GM23338 (cell line): ENCODE data around the gene APOL3. TPM values are rescaled to one million over a fixed set of nuclear protein-coding genes. Genes with fewer than 3 reads are reported as not detected.

Experiments used
- ATAC-seq: fragments of 200-7000 bp; cut with Tn5 transposase; 3 replicates; pipeline ENCODE4 v1.9.1; 2020
- DNase-seq: peaks from one replicate; pipeline ENCODE4 v3.0.0-alpha.2; 2015; ENCODE audit warnings: low spot score
- H2AFZ ChIP-seq: fragments of 200-600 bp; sonication (generic); 2 replicates; pipeline ENCODE4 v1.8.0; 2016; ENCODE audit warnings: antibody characterized with exemption, mild to moderate bottlenecking, moderate library complexity
- H3F3A ChIP-seq: fragments of 200-600 bp; sonication (generic); replicated peaks from 2 replicates; pipeline ENCODE4 v1.8.0; 2017; ENCODE audit warnings: antibody characterized with exemption, mixed run types, low read depth
- H3K27ac ChIP-seq: fragments of 200-600 bp; sonication (generic); 2 replicates; pipeline ENCODE4 v1.6.1; 2016; ENCODE audit warnings: low read depth
- H3K27me3 ChIP-seq: fragments of 200-600 bp; sonication (generic); 2 replicates; pipeline ENCODE4 v1.8.0; 2016; ENCODE audit warnings: mild to moderate bottlenecking, mixed run types, moderate library complexity; ENCODE audit not compliant: insufficient read depth
- H3K36me3 ChIP-seq: fragments of 200-600 bp; sonication (generic); 2 replicates; pipeline ENCODE4 v1.8.0; 2016; ENCODE audit warnings: mild to moderate bottlenecking; ENCODE audit not compliant: insufficient read depth
- H3K4me1 ChIP-seq: fragments of 200-600 bp; sonication (generic); 2 replicates; pipeline ENCODE4 v1.8.0; 2016; ENCODE audit warnings: mild to moderate bottlenecking, moderate library complexity; ENCODE audit not compliant: insufficient read depth
- H3K4me2 ChIP-seq: fragments of 200-600 bp; sonication (generic); 2 replicates; pipeline ENCODE4 v1.7.1; 2017; ENCODE audit warnings: mixed run types
- H3K4me3 ChIP-seq: fragments of 200-600 bp; sonication (generic); 2 replicates; pipeline ENCODE4 v1.6.1; 2016; ENCODE audit warnings: mixed run types
- H3K79me2 ChIP-seq: fragments of 200-600 bp; sonication (generic); replicated peaks from 2 replicates; pipeline ENCODE4 v1.8.0; 2017; ENCODE audit warnings: mild to moderate bottlenecking; ENCODE audit not compliant: insufficient read depth
- H3K9me2 ChIP-seq: fragments of 200-600 bp; sonication (generic); 2 replicates; pipeline ENCODE4 v1.8.0; 2017; ENCODE audit not compliant: insufficient read depth
- H4K20me1 ChIP-seq: fragments of 200-600 bp; sonication (generic); replicated peaks from 2 replicates; pipeline ENCODE4 v1.8.0; 2017; ENCODE audit warnings: mild to moderate bottlenecking; ENCODE audit not compliant: insufficient read depth
- H3K27ac Mint-ChIP-seq: 2 replicates; pipeline ENCODE4 v1.8.0; 2020; ENCODE audit warnings: inconsistent platforms, mild to moderate bottlenecking, moderate library complexity, mixed read lengths
- H3K27me3 Mint-ChIP-seq: 3 replicates; pipeline ENCODE4 v1.8.0; 2022; ENCODE audit warnings: low read depth, mild to moderate bottlenecking, moderate library complexity, mixed read lengths, inconsistent platforms; ENCODE audit not compliant: insufficient read depth, poor library complexity
- H3K36me3 Mint-ChIP-seq: 3 replicates; pipeline ENCODE4 v1.8.0; 2021; ENCODE audit warnings: low read depth, mild to moderate bottlenecking, inconsistent platforms, moderate library complexity, mixed read lengths
- H3K4me1 Mint-ChIP-seq: 3 replicates; pipeline ENCODE4 v1.8.0; 2020; ENCODE audit warnings: mild to moderate bottlenecking, inconsistent platforms, mixed read lengths
- H3K4me3 Mint-ChIP-seq: 3 replicates; pipeline ENCODE4 v1.8.0; 2021; ENCODE audit warnings: moderate library complexity, mild to moderate bottlenecking, inconsistent platforms, mixed read lengths
- H3K9me3 Mint-ChIP-seq: 3 replicates; pipeline ENCODE4 v1.8.0; 2020; ENCODE audit warnings: moderate library complexity, mild to moderate bottlenecking, inconsistent platforms, mixed read lengths
- CREB1 ChIP-seq: fragments of 250-450 bp; sonication (Bioruptor Pico); IDR thresholded peaks from 2 replicates; pipeline ENCODE4 v1.5.0; 2020; ENCODE audit warnings: low read depth, mild to moderate bottlenecking, moderate library complexity
- EZH2 ChIP-seq: fragments of 200-600 bp; sonication (generic); IDR thresholded peaks from one replicate; pipeline ENCODE4 v1.8.0; 2017; ENCODE audit warnings: antibody characterized with exemption, mild to moderate bottlenecking, low read depth; ENCODE audit not compliant: unreplicated experiment
- EZH2phosphoT487 ChIP-seq: fragments of 200-600 bp; sonication (generic); IDR thresholded peaks from one replicate; pipeline ENCODE4 v1.8.1; 2018; ENCODE audit warnings: antibody characterized with exemption; ENCODE audit not compliant: unreplicated experiment
- JUNB ChIP-seq: IDR thresholded peaks from one replicate; pipeline ENCODE4 v1.6.1; 2016; ENCODE audit warnings: antibody characterized with exemption; ENCODE audit not compliant: unreplicated experiment
- NANOG ChIP-seq: IDR thresholded peaks from 2 replicates; pipeline ENCODE4 v1.6.1; 2016; ENCODE audit warnings: antibody characterized with exemption, borderline replicate concordance
- POLR2AphosphoS5 ChIP-seq: IDR thresholded peaks from 2 replicates; pipeline ENCODE4 v1.6.1; 2016; ENCODE audit warnings: antibody characterized with exemption, low read depth
- STAT1 ChIP-seq: IDR thresholded peaks from one replicate; pipeline ENCODE4 v1.6.1; 2016; ENCODE audit warnings: antibody characterized with exemption; ENCODE audit not compliant: unreplicated experiment
- ZNF331 ChIP-seq: fragments of 250-450 bp; sonication (Bioruptor Pico); IDR thresholded peaks from 2 replicates; pipeline ENCODE4 v1.5.0; 2020; ENCODE audit warnings: low read depth, mild to moderate bottlenecking, moderate library complexity
- polyA plus RNA-seq: library from polyadenylated mRNA; unstranded; fragments of >200 nt; fragmentation: Nextera tagmentation; extraction: Ambion mirVana; gene quantifications from 2 replicates; pipeline ENCODE4 v1.2.1, GENCODE V29; 2016
- total RNA-seq: library from RNA; depleted of rRNA; stranded (reverse); fragments of >200 nt; shearing (Covaris generic); gene quantifications from 2 replicates; pipeline ENCODE4 v1.2.3, GENCODE V29; 2014
- TF ChIP-seq, protein P1 (sequence below): IDR thresholded peaks from 2 replicates; pipeline ENCODE4 v1.6.1; 2016; ENCODE audit warnings: antibody characterized with exemption
- TF ChIP-seq, protein P2 (sequence below), 2 experiments: fragments of 200-600 bp in 1 of 2; sonication (generic) in 1 of 2; conservative IDR thresholded peaks; 2 replicates each; pipeline versions ENCODE4 v1.5.1 to v1.6.1; 2016 to 2017; ENCODE audit warnings: antibody characterized with exemption in 2 of 2, low read depth in 2 of 2, mild to moderate bottlenecking in 2 of 2, moderate library complexity in 1 of 2
- TF ChIP-seq, protein P3 (sequence below): IDR thresholded peaks from one replicate; pipeline ENCODE4 v1.6.1; 2018; ENCODE audit warnings: antibody characterized with exemption; ENCODE audit not compliant: unreplicated experiment

Gene APOL3
- total and polyA plus RNA-seq, 2 experiments from 2014 or later = not detected

DNA sequence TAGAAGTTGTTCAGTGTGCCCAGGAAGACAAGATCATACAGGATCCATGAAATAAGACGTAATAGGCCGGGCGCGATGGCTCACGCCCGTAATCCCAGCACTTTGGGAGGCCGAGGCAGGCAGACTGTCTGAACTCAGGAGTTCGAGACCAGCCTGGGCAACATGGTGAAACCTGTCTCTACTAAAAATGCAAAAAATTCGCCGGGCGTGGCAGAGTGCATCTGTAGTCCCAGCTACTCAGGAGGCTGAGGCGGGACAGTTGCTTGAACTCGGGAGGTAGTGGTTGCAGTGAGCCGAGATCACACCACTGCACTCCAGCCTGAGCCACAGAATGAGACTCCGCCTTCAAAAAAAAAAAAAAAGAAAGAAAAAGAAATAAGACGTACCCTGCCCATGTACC lies 56.7 kb downstream of the APOL3 start (continued):
- TF ChIP-seq, protein P1, sequence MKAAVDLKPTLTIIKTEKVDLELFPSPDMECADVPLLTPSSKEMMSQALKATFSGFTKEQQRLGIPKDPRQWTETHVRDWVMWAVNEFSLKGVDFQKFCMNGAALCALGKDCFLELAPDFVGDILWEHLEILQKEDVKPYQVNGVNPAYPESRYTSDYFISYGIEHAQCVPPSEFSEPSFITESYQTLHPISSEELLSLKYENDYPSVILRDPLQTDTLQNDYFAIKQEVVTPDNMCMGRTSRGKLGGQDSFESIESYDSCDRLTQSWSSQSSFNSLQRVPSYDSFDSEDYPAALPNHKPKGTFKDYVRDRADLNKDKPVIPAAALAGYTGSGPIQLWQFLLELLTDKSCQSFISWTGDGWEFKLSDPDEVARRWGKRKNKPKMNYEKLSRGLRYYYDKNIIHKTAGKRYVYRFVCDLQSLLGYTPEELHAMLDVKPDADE = no peak
- no peak for TF ChIP-seq STAT1
- TF ChIP-seq ZNF331 (CRISPR knock-in tag) = no peak
- TF ChIP-seq EZH2 = no peak
- TF ChIP-seq JUNB = no peak

DNA sequence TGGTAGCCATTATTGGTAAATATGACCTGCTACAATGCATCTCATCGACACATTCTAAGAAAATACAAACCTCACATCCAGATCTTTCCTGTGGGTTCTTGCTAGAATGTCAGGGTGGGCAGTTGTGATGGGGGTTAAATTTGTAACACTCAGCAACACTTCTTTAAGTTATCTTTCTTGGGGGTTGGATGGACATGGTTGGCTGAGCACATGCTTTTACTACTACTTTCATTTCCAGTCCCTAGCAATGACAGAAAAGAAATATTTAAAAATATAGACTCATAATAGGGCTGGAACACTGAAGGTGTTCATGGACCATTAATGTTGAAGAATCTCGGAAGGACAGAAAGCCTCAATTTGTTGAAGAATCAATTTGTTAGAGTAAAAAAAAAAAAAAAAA lies 57.6 kb downstream of the APOL3 start:
- H3K36me3 ChIP-seq = no peaks in the 10 kb centered on the region
- no peaks in the 10 kb centered on the region for H3K9me2 ChIP-seq
- no peaks in the 10 kb centered on the region for H3K79me2 ChIP-seq
- Mint-ChIP-seq H3K27ac (no peak overlapping the region), H3K36me3 (no peaks in the 10 kb centered on the region), H3K4me3 (no peak overlapping the region), H3K4me1 (peaks cover 5% of the 10 kb centered on the region; the same call in 2 of the 3 replicates), H3K27me3 (peaks cover 3% of the 10 kb centered on the region), H3K9me3 (peaks cover 5% of the 10 kb centered on the region)
- ATAC-seq (no peak), DNase-seq (no peak)
- no peaks in the 10 kb centered on the region for H3K27me3 ChIP-seq
- TF ChIP-seq, protein P1 = no peak
- TF ChIP-seq STAT1 (no peak), NANOG (no peak), POLR2AphosphoS5 (no peak), CREB1 (no peak)
- no peak overlapping the region for H2AFZ ChIP-seq
- H3K4me1 ChIP-seq = no peaks in the 10 kb centered on the region
- H3F3A ChIP-seq = no peaks in the 10 kb centered on the region
- no peak overlapping the region for H3K4me2 ChIP-seq
- H4K20me1 ChIP-seq = no peaks in the 10 kb centered on the region
- H3K27ac ChIP-seq = no peak overlapping the region
- no peak overlapping the region for H3K4me3 ChIP-seq

DNA sequence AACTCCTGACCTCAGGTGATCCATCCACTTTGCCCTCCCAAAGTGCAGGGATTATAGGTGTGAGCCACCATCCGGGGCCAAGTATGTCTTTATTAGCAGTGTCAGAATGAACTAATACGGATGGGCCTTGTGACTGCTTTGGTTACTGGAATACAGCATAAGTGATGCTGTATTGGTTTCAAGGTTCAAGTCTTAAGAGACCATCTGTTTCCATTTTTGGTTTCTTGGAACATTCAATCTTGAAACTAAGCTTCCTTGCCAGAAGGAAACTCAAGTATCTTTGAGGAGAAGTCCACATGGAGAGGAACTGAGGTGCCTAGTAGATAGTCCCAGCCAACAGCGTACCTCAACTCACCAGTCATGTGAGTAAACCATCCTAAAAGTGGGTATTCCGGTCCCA lies 58.8 kb downstream of the APOL3 start:
- no peak overlapping the region for H3K4me2 ChIP-seq
- Mint-ChIP-seq H3K27me3 (peaks cover 2% of the 10 kb centered on the region), H3K27ac (no peak overlapping the region), H3K4me3 (no peak overlapping the region), H3K4me1 (peaks cover 5% of the 10 kb centered on the region; the same call in 2 of the 3 replicates), H3K36me3 (no peaks in the 10 kb centered on the region), H3K9me3 (peaks cover 5% of the 10 kb centered on the region)
- ATAC-seq = no peak
- H3F3A ChIP-seq = no peaks in the 10 kb centered on the region
- H3K36me3 ChIP-seq = no peaks in the 10 kb centered on the region
- no peaks in the 10 kb centered on the region for H3K79me2 ChIP-seq
- H3K27me3 ChIP-seq = no peaks in the 10 kb centered on the region
- H3K4me3 ChIP-seq = no peak overlapping the region
- H3K27ac ChIP-seq = no peak overlapping the region
- no peak overlapping the region for H2AFZ ChIP-seq
- no peaks in the 10 kb centered on the region for H4K20me1 ChIP-seq
- H3K4me1 ChIP-seq = no peaks in the 10 kb centered on the region
- no peaks in the 10 kb centered on the region for H3K9me2 ChIP-seq
- no peak for DNase-seq
- TF ChIP-seq, protein P2, sequence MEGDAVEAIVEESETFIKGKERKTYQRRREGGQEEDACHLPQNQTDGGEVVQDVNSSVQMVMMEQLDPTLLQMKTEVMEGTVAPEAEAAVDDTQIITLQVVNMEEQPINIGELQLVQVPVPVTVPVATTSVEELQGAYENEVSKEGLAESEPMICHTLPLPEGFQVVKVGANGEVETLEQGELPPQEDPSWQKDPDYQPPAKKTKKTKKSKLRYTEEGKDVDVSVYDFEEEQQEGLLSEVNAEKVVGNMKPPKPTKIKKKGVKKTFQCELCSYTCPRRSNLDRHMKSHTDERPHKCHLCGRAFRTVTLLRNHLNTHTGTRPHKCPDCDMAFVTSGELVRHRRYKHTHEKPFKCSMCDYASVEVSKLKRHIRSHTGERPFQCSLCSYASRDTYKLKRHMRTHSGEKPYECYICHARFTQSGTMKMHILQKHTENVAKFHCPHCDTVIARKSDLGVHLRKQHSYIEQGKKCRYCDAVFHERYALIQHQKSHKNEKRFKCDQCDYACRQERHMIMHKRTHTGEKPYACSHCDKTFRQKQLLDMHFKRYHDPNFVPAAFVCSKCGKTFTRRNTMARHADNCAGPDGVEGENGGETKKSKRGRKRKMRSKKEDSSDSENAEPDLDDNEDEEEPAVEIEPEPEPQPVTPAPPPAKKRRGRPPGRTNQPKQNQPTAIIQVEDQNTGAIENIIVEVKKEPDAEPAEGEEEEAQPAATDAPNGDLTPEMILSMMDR (conservative IDR thresholded peaks at IDR 0.05; ENCODE audit: low read depth in 2 of 2) = no peak
- TF ChIP-seq CREB1 = no peak
- TF ChIP-seq EZH2phosphoT487 = no peak
- TF ChIP-seq, protein P3, sequence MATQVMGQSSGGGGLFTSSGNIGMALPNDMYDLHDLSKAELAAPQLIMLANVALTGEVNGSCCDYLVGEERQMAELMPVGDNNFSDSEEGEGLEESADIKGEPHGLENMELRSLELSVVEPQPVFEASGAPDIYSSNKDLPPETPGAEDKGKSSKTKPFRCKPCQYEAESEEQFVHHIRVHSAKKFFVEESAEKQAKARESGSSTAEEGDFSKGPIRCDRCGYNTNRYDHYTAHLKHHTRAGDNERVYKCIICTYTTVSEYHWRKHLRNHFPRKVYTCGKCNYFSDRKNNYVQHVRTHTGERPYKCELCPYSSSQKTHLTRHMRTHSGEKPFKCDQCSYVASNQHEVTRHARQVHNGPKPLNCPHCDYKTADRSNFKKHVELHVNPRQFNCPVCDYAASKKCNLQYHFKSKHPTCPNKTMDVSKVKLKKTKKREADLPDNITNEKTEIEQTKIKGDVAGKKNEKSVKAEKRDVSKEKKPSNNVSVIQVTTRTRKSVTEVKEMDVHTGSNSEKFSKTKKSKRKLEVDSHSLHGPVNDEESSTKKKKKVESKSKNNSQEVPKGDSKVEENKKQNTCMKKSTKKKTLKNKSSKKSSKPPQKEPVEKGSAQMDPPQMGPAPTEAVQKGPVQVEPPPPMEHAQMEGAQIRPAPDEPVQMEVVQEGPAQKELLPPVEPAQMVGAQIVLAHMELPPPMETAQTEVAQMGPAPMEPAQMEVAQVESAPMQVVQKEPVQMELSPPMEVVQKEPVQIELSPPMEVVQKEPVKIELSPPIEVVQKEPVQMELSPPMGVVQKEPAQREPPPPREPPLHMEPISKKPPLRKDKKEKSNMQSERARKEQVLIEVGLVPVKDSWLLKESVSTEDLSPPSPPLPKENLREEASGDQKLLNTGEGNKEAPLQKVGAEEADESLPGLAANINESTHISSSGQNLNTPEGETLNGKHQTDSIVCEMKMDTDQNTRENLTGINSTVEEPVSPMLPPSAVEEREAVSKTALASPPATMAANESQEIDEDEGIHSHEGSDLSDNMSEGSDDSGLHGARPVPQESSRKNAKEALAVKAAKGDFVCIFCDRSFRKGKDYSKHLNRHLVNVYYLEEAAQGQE = no peak
- TF ChIP-seq POLR2AphosphoS5 = no peak
- TF ChIP-seq ZNF331 (CRISPR knock-in tag) = no peak
- no peak for TF ChIP-seq EZH2
